Upper lobe of left lung (tissue), 4 donors: Measurements from ENCODE around the gene PHTF2.

Experiments used
- POLR2A ChIP-seq, 4 donors: fragments of 450-650 bp; IDR thresholded peaks; one replicate each; pipeline ENCODE4 v1.5.1; 2016 to 2017; ENCODE audit warnings: antibody characterized with exemption in 4 of 4, mild to moderate bottlenecking in 2 of 4
- POLR2AphosphoS5 ChIP-seq, 2 donors: sonication (generic); formaldehyde crosslinking; IDR thresholded peaks; one replicate each; pipeline ENCODE4 v1.5.1; 2017; ENCODE audit warnings: antibody characterized with exemption in 2 of 2
- TF ChIP-seq, protein P1 (sequence below), 6 experiments: fragments of 450-650 bp in 4 of 6; fragments of 200-600 bp in 2 of 6; sonication (generic) in 2 of 6; IDR thresholded peaks; one replicate each; pipeline ENCODE4 v1.5.1; 2016 to 2019; ENCODE audit warnings: antibody characterized with exemption in 6 of 6

DNA sequence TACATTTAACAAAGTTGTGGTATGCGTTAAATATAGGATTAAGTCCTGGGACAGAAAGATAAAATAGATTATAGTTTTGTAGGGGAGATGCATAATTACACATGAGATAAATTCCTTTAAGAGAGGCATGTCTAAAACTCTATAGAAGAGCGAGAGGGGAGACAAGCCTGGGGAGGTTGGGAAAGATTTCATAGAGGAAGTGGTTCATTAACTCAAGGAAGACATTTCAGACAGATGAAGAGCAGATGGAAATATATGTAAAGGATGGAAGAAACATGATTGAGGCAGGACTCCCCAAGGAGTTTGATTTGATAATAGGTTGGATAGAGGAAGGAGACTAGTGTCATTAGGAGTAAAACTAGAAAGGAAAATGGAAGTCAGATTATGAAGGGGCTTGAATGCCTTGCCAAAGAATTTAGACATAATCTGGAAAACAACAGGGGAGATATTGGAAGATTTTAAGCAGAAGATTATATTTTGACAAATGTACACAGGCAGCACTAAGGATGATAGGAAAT is 96.1 kb downstream of the PHTF2 start:
- TF ChIP-seq POLR2A (IDR thresholded peaks at IDR 0.05) (no peak), POLR2AphosphoS5 (IDR thresholded peaks at IDR 0.05) (no peak)
- TF ChIP-seq, protein P1, sequence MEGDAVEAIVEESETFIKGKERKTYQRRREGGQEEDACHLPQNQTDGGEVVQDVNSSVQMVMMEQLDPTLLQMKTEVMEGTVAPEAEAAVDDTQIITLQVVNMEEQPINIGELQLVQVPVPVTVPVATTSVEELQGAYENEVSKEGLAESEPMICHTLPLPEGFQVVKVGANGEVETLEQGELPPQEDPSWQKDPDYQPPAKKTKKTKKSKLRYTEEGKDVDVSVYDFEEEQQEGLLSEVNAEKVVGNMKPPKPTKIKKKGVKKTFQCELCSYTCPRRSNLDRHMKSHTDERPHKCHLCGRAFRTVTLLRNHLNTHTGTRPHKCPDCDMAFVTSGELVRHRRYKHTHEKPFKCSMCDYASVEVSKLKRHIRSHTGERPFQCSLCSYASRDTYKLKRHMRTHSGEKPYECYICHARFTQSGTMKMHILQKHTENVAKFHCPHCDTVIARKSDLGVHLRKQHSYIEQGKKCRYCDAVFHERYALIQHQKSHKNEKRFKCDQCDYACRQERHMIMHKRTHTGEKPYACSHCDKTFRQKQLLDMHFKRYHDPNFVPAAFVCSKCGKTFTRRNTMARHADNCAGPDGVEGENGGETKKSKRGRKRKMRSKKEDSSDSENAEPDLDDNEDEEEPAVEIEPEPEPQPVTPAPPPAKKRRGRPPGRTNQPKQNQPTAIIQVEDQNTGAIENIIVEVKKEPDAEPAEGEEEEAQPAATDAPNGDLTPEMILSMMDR (IDR thresholded peaks at IDR 0.05): no peak
